ENCODE measurements around the gene CMTM7. TPM values are rescaled to one million over a fixed set of nuclear protein-coding genes. Genes with fewer than 3 reads are reported as not detected.

CMTM7 gene
- total and polyA plus RNA-seq, 2 of the 8 experiments (the other 6 are each of a cell fraction or from before 2014, with no cell fraction given), result 33.3 to 65.8 TPM

GRCh38 chr3:32401126-32401525 is 9.5 kb downstream of the CMTM7 start (continued):
- no peak for TF ChIP-seq USF2 (IDR thresholded peaks at IDR 0.05; ENCODE audit: low read length)
- TF ChIP-seq TEAD4 (IDR thresholded peaks at IDR 0.05; ENCODE audit: low read depth, low read length), result no peak
